Progenitor cell of endocrine pancreas (in vitro differentiated cells): Measurements from ENCODE around the gene RNF148. TPM values are rescaled to one million over a fixed set of nuclear protein-coding genes. Genes with fewer than 3 reads are reported as not detected.
"Not testable (repeated sequence)": the region's sequence is repeated elsewhere in the genome, so short reads cannot be mapped to it uniquely, and the experiment has no call there.

ENCODE experiments used
- DNase-seq: peaks from one replicate; pipeline ENCODE4 v3.0.0; 2021; ENCODE audit warnings: low spot score; ENCODE audit not compliant: unreplicated experiment
- H3K27ac Mint-ChIP-seq: 2 replicates; pipeline ENCODE4 v1.8.0; 2021; ENCODE audit warnings: mild to moderate bottlenecking, moderate library complexity, mixed read lengths
- H3K27me3 Mint-ChIP-seq: 2 replicates; pipeline ENCODE4 v1.8.0; 2021; ENCODE audit warnings: mixed read lengths
- H3K36me3 Mint-ChIP-seq: 2 replicates; pipeline ENCODE4 v1.8.0; 2022; ENCODE audit warnings: mixed read lengths; ENCODE audit not compliant: insufficient read depth
- H3K4me1 Mint-ChIP-seq: 2 replicates; pipeline ENCODE4 v1.8.0; 2021; ENCODE audit warnings: low read depth, mixed read lengths
- H3K4me3 Mint-ChIP-seq: 2 replicates; pipeline ENCODE4 v1.8.0; 2021; ENCODE audit warnings: low read depth, mild to moderate bottlenecking, moderate library complexity, mixed read lengths
- H3K9me3 Mint-ChIP-seq: 2 replicates; pipeline ENCODE4 v1.8.0; 2021; ENCODE audit warnings: low read depth, mixed read lengths
- total RNA-seq: library from RNA; stranded (reverse); gene quantifications from 2 replicates; pipeline ENCODE4 v1.2.1, GENCODE V29; 2021
- TF ChIP-seq, protein P1 (sequence below): fragments of 200-600 bp; sonication (generic); IDR thresholded peaks from one replicate; pipeline ENCODE4 v1.5.0; 2021; ENCODE audit warnings: antibody characterized with exemption, mild to moderate bottlenecking; ENCODE audit not compliant: unreplicated experiment

Gene RNF148
- total RNA-seq, 1 donor from 2014 or later = 0.26 TPM

GRCh38 chr7:122684504-122684903, 18.2 kb downstream of the RNF148 start:
- H3K9me3 Mint-ChIP-seq = peaks cover 2% of the 10 kb centered on the region
- no peak overlapping the region for H3K4me3 Mint-ChIP-seq
- no peaks in the 10 kb centered on the region for H3K27me3 Mint-ChIP-seq
- H3K36me3 Mint-ChIP-seq = peaks cover under 1% of the 10 kb centered on the region
- no peak overlapping the region for H3K27ac Mint-ChIP-seq
- TF ChIP-seq, protein P1, sequence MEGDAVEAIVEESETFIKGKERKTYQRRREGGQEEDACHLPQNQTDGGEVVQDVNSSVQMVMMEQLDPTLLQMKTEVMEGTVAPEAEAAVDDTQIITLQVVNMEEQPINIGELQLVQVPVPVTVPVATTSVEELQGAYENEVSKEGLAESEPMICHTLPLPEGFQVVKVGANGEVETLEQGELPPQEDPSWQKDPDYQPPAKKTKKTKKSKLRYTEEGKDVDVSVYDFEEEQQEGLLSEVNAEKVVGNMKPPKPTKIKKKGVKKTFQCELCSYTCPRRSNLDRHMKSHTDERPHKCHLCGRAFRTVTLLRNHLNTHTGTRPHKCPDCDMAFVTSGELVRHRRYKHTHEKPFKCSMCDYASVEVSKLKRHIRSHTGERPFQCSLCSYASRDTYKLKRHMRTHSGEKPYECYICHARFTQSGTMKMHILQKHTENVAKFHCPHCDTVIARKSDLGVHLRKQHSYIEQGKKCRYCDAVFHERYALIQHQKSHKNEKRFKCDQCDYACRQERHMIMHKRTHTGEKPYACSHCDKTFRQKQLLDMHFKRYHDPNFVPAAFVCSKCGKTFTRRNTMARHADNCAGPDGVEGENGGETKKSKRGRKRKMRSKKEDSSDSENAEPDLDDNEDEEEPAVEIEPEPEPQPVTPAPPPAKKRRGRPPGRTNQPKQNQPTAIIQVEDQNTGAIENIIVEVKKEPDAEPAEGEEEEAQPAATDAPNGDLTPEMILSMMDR = no peak
- H3K4me1 Mint-ChIP-seq = peaks cover 5% of the 10 kb centered on the region
- DNase-seq = no peak

DNA sequence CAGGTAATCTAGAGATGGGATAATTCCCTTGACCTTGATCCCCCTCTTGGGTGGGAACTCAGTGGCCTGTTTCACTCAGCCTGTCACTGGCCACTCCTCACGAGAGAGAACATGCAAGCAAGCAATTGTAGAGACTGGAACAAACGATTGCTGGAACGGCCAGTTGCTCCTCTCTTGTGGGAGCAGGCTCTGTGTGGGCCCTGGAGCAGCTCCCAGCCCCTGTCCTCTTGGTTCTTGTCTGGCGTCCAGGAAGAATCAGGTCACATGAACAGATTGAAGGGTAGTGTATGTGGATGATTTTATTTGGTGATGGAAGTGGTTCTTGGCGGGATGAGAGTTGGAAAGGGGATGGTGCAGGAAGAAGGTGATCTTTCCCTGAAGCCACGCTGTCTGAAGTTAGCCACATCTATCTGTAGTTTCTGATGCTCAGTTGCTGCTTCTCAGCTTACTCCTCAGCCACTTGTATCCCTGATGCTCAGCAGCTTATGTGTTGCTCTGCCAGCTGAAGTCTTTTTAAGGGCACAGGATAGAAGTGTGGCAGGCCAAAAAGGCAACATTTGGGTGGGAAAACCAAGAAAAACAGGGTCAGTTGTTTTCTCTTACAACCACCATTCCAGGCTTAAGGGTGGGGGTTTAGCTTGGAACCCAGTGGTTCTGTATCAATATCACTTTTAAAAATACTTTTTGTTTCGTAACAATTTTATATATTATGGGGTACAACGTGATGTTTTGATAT, 19.7 kb downstream of the RNF148 start:
- Mint-ChIP-seq H3K4me1 (peaks cover 12% of the 10 kb centered on the region), H3K36me3 (peaks cover 8% of the 10 kb centered on the region), H3K27ac (no peak overlapping the region), H3K9me3 (peaks cover 14% of the 10 kb centered on the region), H3K27me3 (no peaks in the 10 kb centered on the region), H3K4me3 (no peak overlapping the region)
- no peak for DNase-seq
- TF ChIP-seq, protein P1 = no peak

DNA sequence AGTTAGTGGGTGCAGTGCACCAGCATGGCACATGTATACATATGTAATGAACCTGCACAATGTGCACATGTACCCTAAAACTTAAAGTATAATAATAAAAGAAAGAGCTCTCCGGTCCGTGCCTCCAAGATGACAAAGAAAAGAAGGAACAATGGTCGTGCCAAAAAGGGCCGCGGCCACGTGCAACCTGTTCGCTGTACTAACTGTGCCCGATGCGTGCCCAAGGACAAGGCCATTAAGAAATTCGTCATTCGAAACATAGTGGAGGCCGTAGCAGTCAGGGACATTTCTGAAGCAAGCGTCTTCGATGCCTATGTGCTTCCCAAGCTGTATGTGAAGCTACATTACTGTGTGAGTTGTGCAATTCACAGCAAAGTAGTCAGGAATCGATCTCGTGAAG, 21.5 kb downstream of the RNF148 start:
- H3K9me3 Mint-ChIP-seq = peaks cover 16% of the 10 kb centered on the region
- not testable (repeated sequence) for H3K4me3 Mint-ChIP-seq, H3K36me3 Mint-ChIP-seq, H3K27me3 Mint-ChIP-seq, H3K27ac Mint-ChIP-seq, DNase-seq
- peaks cover 21% of the 10 kb centered on the region for H3K4me1 Mint-ChIP-seq

DNA sequence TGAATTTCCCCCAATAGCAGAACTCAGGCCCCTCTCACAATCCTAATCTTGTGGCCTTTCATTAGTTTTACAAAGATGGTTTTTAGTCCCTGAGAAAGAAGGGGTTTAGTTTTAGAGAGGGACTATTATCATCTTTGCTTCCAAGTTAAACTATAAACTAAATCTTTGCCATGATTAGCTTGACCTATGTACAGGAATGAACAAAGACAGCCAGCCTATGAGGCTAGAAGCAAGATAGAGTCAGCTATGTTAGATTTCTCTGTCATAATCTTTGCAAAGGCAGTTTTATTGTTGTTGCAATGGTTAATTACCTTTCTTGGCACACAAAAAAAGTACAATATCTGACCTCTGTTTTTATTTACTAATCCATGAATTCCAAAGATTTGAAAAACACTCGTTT, 22.9 kb downstream of the RNF148 start:
- peaks cover 16% of the 10 kb centered on the region for H3K9me3 Mint-ChIP-seq
- H3K4me1 Mint-ChIP-seq = peaks cover 22% of the 10 kb centered on the region
- TF ChIP-seq, protein P1 = no peak
- no peak for DNase-seq
- H3K4me3 Mint-ChIP-seq = no peak overlapping the region
- peak overlapping the region; percentile 95 for H3K27ac Mint-ChIP-seq
- H3K36me3 Mint-ChIP-seq = peaks cover 8% of the 10 kb centered on the region
- H3K27me3 Mint-ChIP-seq = no peaks in the 10 kb centered on the region

- Mint-ChIP-seq H3K9me3 (peaks cover 18% of the 10 kb centered on the region), H3K4me1 (peaks cover 19% of the 10 kb centered on the region), H3K27ac (peak overlapping the region; percentile 95)
- peak; percentile 22 for DNase-seq
- H3K36me3 Mint-ChIP-seq, H3K4me3 Mint-ChIP-seq, H3K27me3 Mint-ChIP-seq: not testable (repeated sequence)
Observed at GRCh38 chr7:122679269-122679709, 23.4 kb downstream of the RNF148 start.

- DNase-seq = no peak
- Mint-ChIP-seq H3K27me3 (no peaks in the 10 kb centered on the region), H3K4me1 (peaks cover 19% of the 10 kb centered on the region), H3K27ac (peak overlapping the region; percentile 26), H3K4me3 (no peak overlapping the region), H3K9me3 (peaks cover 19% of the 10 kb centered on the region), H3K36me3 (peaks cover 10% of the 10 kb centered on the region)
- TF ChIP-seq, protein P1 = no peak
Observed at GRCh38 chr7:122677149-122677548, 25.6 kb downstream of the RNF148 start.
